Cardiac septum (tissue), 1 donor: ENCODE measurements around the gene OR1D2. TPM values are rescaled to one million over a fixed set of nuclear protein-coding genes. Genes with fewer than 3 reads are reported as not detected.

Experiments
- total RNA-seq: library from RNA; stranded (reverse); fragmentation: NEBNext Ultra II Directional; extraction: Animal tissue kit (Norgen Biotek cat#: 25700); gene quantifications from one replicate; pipeline ENCODE4 v1.2.1, GENCODE V29; 2021
- donor health status: DM: no; HTN: no; CAD: no.

OR1D2 gene
- total RNA-seq, 1 donor from 2014 or later: not detected

Other genes with a start within 250 kb of the OR1D2 start
- gene OR1D5, start 40.8 kb downstream of the OR1D2 start, total RNA-seq: not detected
- gene OR1G1, start 23.1 kb upstream of the OR1D2 start, total RNA-seq: not detected
- gene OR1A2, start 93.1 kb upstream of the OR1D2 start, total RNA-seq: not detected
- not detected for gene OR1A1, start 103.2 kb upstream of the OR1D2 start, total RNA-seq
- not detected for gene OR3A1, start 193.9 kb upstream of the OR1D2 start, total RNA-seq